Measurements from ENCODE around the gene TCIRG1.

TCIRG1 gene

GRCh38 chr11:67996622-67997474, 42.0 kb upstream of the TCIRG1 start:
- CTCF ChIA-PET: no interaction called here
- TF ChIP-seq, protein P1, sequence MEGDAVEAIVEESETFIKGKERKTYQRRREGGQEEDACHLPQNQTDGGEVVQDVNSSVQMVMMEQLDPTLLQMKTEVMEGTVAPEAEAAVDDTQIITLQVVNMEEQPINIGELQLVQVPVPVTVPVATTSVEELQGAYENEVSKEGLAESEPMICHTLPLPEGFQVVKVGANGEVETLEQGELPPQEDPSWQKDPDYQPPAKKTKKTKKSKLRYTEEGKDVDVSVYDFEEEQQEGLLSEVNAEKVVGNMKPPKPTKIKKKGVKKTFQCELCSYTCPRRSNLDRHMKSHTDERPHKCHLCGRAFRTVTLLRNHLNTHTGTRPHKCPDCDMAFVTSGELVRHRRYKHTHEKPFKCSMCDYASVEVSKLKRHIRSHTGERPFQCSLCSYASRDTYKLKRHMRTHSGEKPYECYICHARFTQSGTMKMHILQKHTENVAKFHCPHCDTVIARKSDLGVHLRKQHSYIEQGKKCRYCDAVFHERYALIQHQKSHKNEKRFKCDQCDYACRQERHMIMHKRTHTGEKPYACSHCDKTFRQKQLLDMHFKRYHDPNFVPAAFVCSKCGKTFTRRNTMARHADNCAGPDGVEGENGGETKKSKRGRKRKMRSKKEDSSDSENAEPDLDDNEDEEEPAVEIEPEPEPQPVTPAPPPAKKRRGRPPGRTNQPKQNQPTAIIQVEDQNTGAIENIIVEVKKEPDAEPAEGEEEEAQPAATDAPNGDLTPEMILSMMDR (IDR thresholded peaks at IDR 0.05; ENCODE audit: control extremely low read depth, extremely low read depth, low read depth, missing control alignments): no peak
- DNase-seq (ENCODE audit: extremely low spot score): no peak
- POLR2A ChIA-PET: no interaction called here

DNA sequence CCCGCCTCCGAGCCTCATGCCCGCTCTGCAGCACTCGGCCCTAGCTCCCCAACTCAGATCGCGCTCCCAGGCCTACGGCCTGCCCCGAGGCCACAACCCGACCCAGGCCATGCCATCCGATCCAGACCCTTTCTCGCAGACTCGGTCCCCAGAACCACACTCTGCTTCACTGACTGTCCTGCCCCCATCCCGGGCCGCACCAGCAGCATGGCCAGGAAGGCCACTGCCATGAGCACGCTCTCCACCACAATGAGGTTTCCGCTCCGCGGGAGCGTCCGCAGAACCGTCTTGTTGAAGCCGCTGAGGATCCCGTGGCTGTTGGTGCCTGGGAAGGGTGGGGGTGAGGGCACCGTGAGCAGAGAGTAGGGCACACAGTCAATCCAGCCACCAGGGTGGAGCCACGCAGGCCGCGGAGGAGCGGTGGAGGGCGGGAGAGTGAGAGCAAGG, 41.3 kb upstream of the TCIRG1 start:
- DNase-seq (ENCODE audit: extremely low spot score): no peak
- ChIA-PET CTCF (no interaction called here), POLR2A (no interaction called here)
- TF ChIP-seq, protein P1 (IDR thresholded peaks at IDR 0.05; ENCODE audit: control extremely low read depth, extremely low read depth, low read depth, missing control alignments): no peak

DNA sequence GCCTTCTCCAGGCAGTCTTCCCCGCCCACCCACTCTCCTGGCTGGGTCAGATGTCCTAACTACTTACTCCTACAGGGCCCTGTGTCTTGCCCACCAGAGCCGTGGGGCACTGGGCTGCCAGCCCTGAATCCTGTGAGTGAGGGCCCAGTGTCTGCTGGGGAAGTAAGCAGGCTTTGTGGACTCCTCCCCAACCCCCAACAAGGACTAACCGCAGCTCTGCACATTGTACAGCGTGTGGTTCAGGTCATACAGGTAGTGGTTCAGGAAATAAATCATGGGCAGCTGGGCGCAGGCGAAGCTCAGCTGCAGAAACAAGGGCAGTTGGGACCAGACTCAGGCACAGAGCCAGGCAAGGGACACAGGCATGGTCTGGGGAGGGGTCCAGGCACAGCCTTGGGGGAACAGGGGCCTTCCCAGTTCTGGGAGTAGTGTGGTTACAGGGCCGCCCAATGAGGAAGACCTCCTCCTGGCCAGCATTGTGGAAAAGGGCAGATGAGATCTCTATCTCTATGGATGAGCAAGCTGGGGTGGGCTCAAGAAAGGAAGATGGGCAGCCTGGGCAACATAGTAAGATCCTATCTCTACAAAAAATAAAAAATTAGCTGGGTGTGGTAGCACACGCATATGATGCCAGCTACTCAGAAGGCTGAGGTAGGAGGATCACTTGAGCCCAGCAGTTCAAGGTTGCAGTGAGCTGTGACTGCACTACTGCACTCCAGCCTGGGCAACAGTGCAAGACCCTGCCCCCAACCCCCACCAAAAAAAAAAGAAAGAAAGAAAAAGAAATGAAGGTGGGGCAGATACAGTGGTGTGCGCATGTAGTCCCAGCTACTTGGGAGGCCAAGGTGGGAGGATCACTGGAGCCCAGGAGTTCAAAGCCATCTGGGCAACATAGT, 40.4 kb upstream of the TCIRG1 start:
- no peak for DNase-seq (ENCODE audit: extremely low spot score)
- ChIA-PET POLR2A (no interaction called here), CTCF (interaction anchor here (0.9 to 1.3 kb wide), 2 partner anchors 11 to 43 kb away, joined by 3 read pairs; no protein-coding TSS in a partner anchor)
- TF ChIP-seq, protein P1 (IDR thresholded peaks at IDR 0.05; ENCODE audit: control extremely low read depth, extremely low read depth, low read depth, missing control alignments): no peak

DNA sequence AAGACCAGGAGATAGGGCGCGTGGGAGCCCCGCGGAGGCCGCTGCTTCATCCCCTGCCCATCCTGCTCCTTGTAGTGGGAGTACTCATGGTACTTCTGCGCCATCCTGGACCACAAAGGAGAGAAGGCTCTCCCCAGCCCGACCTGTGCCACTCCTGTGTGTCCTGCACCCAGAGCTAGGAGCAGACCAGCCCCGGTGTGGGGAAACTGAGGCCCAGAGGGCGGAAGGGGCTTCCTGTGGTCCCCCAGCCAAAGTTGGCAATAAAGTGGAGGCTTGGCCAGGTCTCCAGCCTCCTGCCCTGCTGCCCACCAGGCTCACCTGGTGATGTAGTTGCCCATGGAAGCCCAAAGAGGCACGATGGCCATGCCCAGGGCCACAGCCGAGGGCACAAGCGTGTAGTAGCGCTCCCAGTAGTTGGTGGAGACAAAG, 39.6 kb upstream of the TCIRG1 start:
- ChIA-PET CTCF (interaction anchor here (0.9 to 1.3 kb wide), 2 partner anchors 10 to 44 kb away, joined by 3 read pairs; no protein-coding TSS in a partner anchor), POLR2A (no interaction called here)
- TF ChIP-seq, protein P1 (IDR thresholded peaks at IDR 0.05; ENCODE audit: control extremely low read depth, extremely low read depth, low read depth, missing control alignments): no peak
- no peak for DNase-seq (ENCODE audit: extremely low spot score)

- no peak for DNase-seq (ENCODE audit: extremely low spot score)
- CTCF ChIA-PET: no interaction called here
- TF ChIP-seq, protein P1 (IDR thresholded peaks at IDR 0.05; ENCODE audit: control extremely low read depth, extremely low read depth, low read depth, missing control alignments): no peak
- POLR2A ChIA-PET: no interaction called here
Measured at GRCh38 chr11:67999704-68000103, 39.1 kb upstream of the TCIRG1 start.

GRCh38 chr11:68002575-68002937, 36.3 kb upstream of the TCIRG1 start:
- TF ChIP-seq, protein P1 (IDR thresholded peaks at IDR 0.05; ENCODE audit: control extremely low read depth, extremely low read depth, low read depth, missing control alignments): no peak
- CTCF ChIA-PET: interaction anchor here (1.0 to 1.7 kb wide), 5 partner anchors 8 to 212 kb away, joined by 3 to 8 read pairs (median 4); no protein-coding TSS in a partner anchor
- POLR2A ChIA-PET: interaction anchor here (0.5 kb wide), 2 partner anchors 44 to 75 kb away, joined by 3 to 5 read pairs; no protein-coding TSS in a partner anchor
- DNase-seq (ENCODE audit: extremely low spot score): peak; percentile 58
